Sigmoid colon (tissue), 7 donors: ENCODE measurements around the gene TRIM37. TPM values are rescaled to one million over a fixed set of nuclear protein-coding genes. Genes with fewer than 3 reads are reported as not detected.

Experiments used
- DNase-seq: peaks from one replicate; pipeline ENCODE4 v3.0.0-alpha.2; 2019
- H3K27ac ChIP-seq, 4 donors: fragments of 200-600 bp; sonication (generic); one replicate each; pipeline ENCODE4 v1.5.1; 2016 to 2019; ENCODE audit warnings: mild to moderate bottlenecking in 1 of 4
- H3K27me3 ChIP-seq, 3 donors: fragments of 200-600 bp; sonication (generic); one replicate each; pipeline ENCODE4 v1.5.1; 2019; ENCODE audit warnings: mild to moderate bottlenecking in 1 of 3
- H3K36me3 ChIP-seq, 4 donors: fragments of 200-600 bp; sonication (generic); one replicate each; pipeline ENCODE4 v1.5.1; 2016 to 2019
- H3K4me1 ChIP-seq, 4 donors: fragments of 200-600 bp; sonication (generic); one replicate each; pipeline ENCODE4 v1.5.1; 2017 to 2019
- H3K4me3 ChIP-seq, 4 donors: fragments of 200-600 bp; sonication (generic); one replicate each; pipeline ENCODE4 v1.5.1; 2017 to 2019; ENCODE audit warnings: mild to moderate bottlenecking in 2 of 4, moderate library complexity in 1 of 4
- H3K9me3 ChIP-seq, 4 donors: fragments of 200-600 bp in 3 of 4; sonication (generic) in 3 of 4; one replicate each; pipeline versions ENCODE4 v1.5.1 to v1.6.1; 2013 to 2019
- EP300 ChIP-seq, 4 donors: sonication (generic); formaldehyde crosslinking; IDR thresholded peaks; one replicate each; pipeline ENCODE4 v1.6.1; 2017; ENCODE audit warnings: antibody characterized with exemption in 4 of 4
- POLR2A ChIP-seq, 2 donors: fragments of 450-650 bp; IDR thresholded peaks; one replicate each; pipeline ENCODE4 v1.6.1; 2016; ENCODE audit warnings: antibody characterized with exemption in 2 of 2, mild to moderate bottlenecking in 2 of 2, moderate library complexity in 2 of 2
- POLR2AphosphoS5 ChIP-seq, 4 donors: sonication (generic); formaldehyde crosslinking; IDR thresholded peaks; one replicate each; pipeline ENCODE4 v1.6.1; 2017; ENCODE audit warnings: antibody characterized with exemption in 4 of 4
- WGBS, 2 donors: extraction: QIAGEN DNeasy Blood & Tissue Kit; methylation state at CpG; one replicate each; pipeline ENCODE4 v1.1.7; 2013; 5-methylcytosine and 5-hydroxymethylcytosine counted together
- intact Hi-C: fragments of 100-400 bp; cut with DNase I; formaldehyde crosslinking; loops from one replicate; pipeline ENCODE4 v1.15.1; 2023
- polyA plus RNA-seq, 3 donors: library from polyadenylated mRNA; stranded (reverse); fragments of 200-250 nt; gene quantifications; one replicate each; pipeline ENCODE4 v1.2.3, GENCODE V29; 2013
- total RNA-seq, 4 donors: library from RNA; depleted of rRNA; stranded (reverse); fragments of >200 nt; gene quantifications; one replicate each; pipeline ENCODE4 v1.1.0, GENCODE V29; 2016
- TF ChIP-seq, protein P1 (sequence below), 4 experiments: fragments of 450-650 bp in 3 of 4; fragments of 200-600 bp in 1 of 4; IDR thresholded peaks; one replicate each; pipeline ENCODE4 v1.5.1; 2016 to 2019; ENCODE audit warnings: antibody characterized with exemption in 4 of 4, mild to moderate bottlenecking in 3 of 4, moderate library complexity in 2 of 4
- donor health status: healthy with polysubstance abuse.
- donor health status: Bipolar disorder and iron deficiency.
- donor health status: healthy.

Gene TRIM37
- total and polyA plus RNA-seq, 7 donors = 6.5 to 37.8 (median 20.2) TPM

DNA sequence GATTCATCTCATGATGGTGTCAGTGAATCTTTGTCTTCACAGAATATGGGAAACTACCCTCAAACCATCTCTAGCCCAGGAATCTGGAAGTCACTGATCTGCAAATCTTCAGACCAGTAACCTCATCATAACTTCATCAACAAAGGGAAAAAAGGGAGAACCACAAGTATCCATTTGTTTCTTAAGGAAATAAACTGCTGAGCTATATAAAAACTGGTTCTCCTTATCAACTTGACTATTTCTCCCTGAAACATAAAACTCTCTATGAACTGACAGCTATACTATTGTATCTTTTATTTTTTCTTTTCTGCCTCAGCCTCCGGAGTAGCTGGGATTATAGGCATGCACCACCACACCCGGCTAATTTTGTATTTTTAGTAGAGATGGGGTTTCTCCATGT, 39.3 kb downstream of the TRIM37 start:
- Histone ChIP-seq H3K27ac (no peak overlapping the region), H3K4me1 (no peaks in the 10 kb centered on the region), H3K36me3 (peaks cover 0 to 77% (median 11%) of the 10 kb centered on the region in 4 donors), H3K27me3 (no peaks in the 10 kb centered on the region), H3K4me3 (no peak overlapping the region), H3K9me3 (no peaks in the 10 kb centered on the region)
- TF ChIP-seq, protein P1, sequence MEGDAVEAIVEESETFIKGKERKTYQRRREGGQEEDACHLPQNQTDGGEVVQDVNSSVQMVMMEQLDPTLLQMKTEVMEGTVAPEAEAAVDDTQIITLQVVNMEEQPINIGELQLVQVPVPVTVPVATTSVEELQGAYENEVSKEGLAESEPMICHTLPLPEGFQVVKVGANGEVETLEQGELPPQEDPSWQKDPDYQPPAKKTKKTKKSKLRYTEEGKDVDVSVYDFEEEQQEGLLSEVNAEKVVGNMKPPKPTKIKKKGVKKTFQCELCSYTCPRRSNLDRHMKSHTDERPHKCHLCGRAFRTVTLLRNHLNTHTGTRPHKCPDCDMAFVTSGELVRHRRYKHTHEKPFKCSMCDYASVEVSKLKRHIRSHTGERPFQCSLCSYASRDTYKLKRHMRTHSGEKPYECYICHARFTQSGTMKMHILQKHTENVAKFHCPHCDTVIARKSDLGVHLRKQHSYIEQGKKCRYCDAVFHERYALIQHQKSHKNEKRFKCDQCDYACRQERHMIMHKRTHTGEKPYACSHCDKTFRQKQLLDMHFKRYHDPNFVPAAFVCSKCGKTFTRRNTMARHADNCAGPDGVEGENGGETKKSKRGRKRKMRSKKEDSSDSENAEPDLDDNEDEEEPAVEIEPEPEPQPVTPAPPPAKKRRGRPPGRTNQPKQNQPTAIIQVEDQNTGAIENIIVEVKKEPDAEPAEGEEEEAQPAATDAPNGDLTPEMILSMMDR (IDR thresholded peaks at IDR 0.05) = no peak
- TF ChIP-seq POLR2AphosphoS5 (IDR thresholded peaks at IDR 0.05) (no peak), EP300 (IDR thresholded peaks at IDR 0.05) (no peak), POLR2A (IDR thresholded peaks at IDR 0.05) (no peak)
- DNase-seq = no peak
- 95 to 98% methylated on average over 2 of the region's 2 CpGs for WGBS, 2 donors
- intact Hi-C loops = no loop called here

DNA sequence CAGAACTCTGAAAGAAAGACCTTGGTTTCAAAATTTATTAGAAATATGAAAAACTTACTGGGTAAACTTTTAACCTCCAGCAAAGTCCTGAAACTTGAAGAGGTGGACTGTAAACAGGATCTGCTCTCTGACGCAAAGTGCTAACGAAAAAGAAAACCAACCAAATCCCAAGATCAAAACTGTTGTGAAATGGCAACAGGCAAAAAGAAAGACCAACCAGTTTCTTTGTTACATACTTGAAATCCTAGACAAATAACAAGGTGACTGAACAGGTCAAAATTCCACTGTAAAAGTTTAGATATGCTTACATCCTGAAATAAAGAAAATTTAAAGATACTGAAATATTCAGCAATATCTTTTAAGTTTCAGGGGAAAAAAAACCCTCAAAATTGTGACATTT, 44.2 kb downstream of the TRIM37 start:
- Histone ChIP-seq H3K27ac (no peak overlapping the region), H3K4me3 (no peak overlapping the region), H3K4me1 (no peaks in the 10 kb centered on the region), H3K27me3 (no peaks in the 10 kb centered on the region), H3K36me3 (peaks cover 0 to 71% (median 5%) of the 10 kb centered on the region in 4 donors), H3K9me3 (no peaks in the 10 kb centered on the region)
- no peak for DNase-seq
- intact Hi-C loops = no loop called here
- TF ChIP-seq POLR2AphosphoS5 (IDR thresholded peaks at IDR 0.05) (no peak), POLR2A (IDR thresholded peaks at IDR 0.05) (no peak), EP300 (IDR thresholded peaks at IDR 0.05) (no peak)
- TF ChIP-seq, protein P1 (IDR thresholded peaks at IDR 0.05) = no peak
- 93 to 95% methylated on average over 2 of the region's 2 CpGs for WGBS, 2 donors

DNA sequence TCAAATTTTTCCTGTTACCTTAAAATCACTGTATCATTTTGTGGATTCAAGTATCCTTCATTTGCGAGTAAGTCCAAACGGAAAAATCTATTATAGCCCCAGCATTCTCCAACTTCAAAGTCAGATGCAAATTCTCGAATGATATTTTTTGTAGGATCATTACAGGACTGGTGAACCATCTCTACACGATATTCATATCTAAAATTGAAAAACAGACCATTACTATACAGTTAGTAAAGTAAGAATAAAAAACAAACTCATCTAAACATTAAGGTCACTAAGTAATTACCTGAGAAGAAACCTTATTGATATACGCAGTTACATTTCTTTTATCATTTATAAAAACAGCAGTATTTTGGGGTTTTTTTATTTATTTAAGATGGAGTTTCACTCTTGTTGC, 49.8 kb downstream of the TRIM37 start:
- Histone ChIP-seq H3K27me3 (no peaks in the 10 kb centered on the region), H3K4me1 (no peaks in the 10 kb centered on the region), H3K27ac (no peak overlapping the region), H3K36me3 (peaks cover 0 to 64% (median 5%) of the 10 kb centered on the region in 4 donors), H3K4me3 (no peak overlapping the region), H3K9me3 (no peaks in the 10 kb centered on the region)
- WGBS, 2 donors = 96 to 98% methylated on average over 5 of the region's 5 CpGs
- intact Hi-C loops = no loop called here
- no peak for TF ChIP-seq POLR2AphosphoS5 (IDR thresholded peaks at IDR 0.05)
- TF ChIP-seq, protein P1 (IDR thresholded peaks at IDR 0.05) = no peak
- no peak for TF ChIP-seq POLR2A (IDR thresholded peaks at IDR 0.05)
- no peak for TF ChIP-seq EP300 (IDR thresholded peaks at IDR 0.05)
- DNase-seq = no peak

DNA sequence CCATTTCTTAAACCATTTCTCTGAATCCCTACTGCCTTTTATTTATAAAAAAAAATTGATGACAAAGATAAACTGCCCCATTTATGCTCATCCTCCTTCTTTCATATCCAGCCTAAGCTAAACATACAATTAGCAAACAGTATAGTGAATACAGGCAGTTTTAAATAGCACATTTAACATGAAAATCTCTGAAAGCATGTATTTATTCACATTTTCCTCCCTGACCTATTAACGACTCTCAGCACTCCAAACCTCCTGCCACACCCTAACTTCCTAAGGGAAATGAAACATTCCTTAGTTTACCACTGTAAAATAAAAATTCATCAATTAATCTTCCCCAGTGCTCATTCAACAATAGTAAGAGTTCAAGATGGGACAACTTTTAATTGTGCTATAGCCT, 56.9 kb downstream of the TRIM37 start:
- no peak overlapping the region for H3K4me3 ChIP-seq
- WGBS, 2 donors = 75 to 80% methylated on average over 1 of the region's 1 CpG
- H3K9me3 ChIP-seq = no peaks in the 10 kb centered on the region
- TF ChIP-seq POLR2AphosphoS5 (IDR thresholded peaks at IDR 0.05) = no peak
- no peak for TF ChIP-seq EP300 (IDR thresholded peaks at IDR 0.05)
- TF ChIP-seq, protein P1 (IDR thresholded peaks at IDR 0.05) = no peak
- TF ChIP-seq POLR2A (IDR thresholded peaks at IDR 0.05) = no peak
- intact Hi-C loops = no loop called here
- peaks cover 0 to 71% (median 11%) of the 10 kb centered on the region in 4 donors for H3K36me3 ChIP-seq
- H3K4me1 ChIP-seq = no peaks in the 10 kb centered on the region
- no peak for DNase-seq
- H3K27me3 ChIP-seq = no peaks in the 10 kb centered on the region
- no peak overlapping the region for H3K27ac ChIP-seq

DNA sequence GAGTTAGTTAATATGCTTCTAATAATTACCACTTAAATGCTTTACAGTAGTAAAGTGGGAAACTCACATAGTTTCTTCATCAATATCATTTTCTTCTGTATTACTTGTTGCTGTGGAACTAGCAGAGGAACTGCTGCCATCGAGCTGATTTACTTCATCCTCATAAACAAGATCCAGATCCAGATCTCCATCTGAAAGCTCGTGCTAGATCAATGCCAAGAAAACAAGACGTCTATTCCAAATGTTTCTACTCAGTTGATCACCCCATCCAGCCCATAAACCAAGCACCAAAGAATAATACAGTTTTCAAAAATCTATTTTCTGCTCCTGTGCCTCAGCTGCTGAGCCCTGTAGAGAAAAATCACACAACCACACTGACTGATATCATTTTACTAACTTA, 59.1 kb downstream of the TRIM37 start:
- Histone ChIP-seq H3K27ac (no peak overlapping the region), H3K4me1 (no peaks in the 10 kb centered on the region), H3K36me3 (peaks cover 0 to 84% (median 27%) of the 10 kb centered on the region in 4 donors), H3K27me3 (no peaks in the 10 kb centered on the region), H3K4me3 (no peak overlapping the region), H3K9me3 (no peaks in the 10 kb centered on the region)
- DNase-seq = no peak
- 75 to 78% methylated on average over 3 of the region's 3 CpGs for WGBS, 2 donors
- TF ChIP-seq EP300 (IDR thresholded peaks at IDR 0.05) (no peak), POLR2AphosphoS5 (IDR thresholded peaks at IDR 0.05) (no peak), POLR2A (IDR thresholded peaks at IDR 0.05) (no peak)
- TF ChIP-seq, protein P1 (IDR thresholded peaks at IDR 0.05) = no peak
- intact Hi-C loops = no loop called here
